OCI-LY7 (cell line): ENCODE results near the gene FUCA1. TPM values are rescaled to one million over a fixed set of nuclear protein-coding genes. Genes with fewer than 3 reads are reported as not detected.

ENCODE experiments used
- BruUV-seq: library from RNA; stranded (reverse); fragments of 400-500 nt; replicated peaks from 2 replicates; lab custom pipeline; 2021; lab: Mats Ljungman, UMichigan
- CTCF ChIA-PET: fragments of 300-600 bp; sonication (Branson Sonifier 250); formaldehyde crosslinking; loops from one replicate; lab custom pipeline; 2022; ENCODE audit warnings: antibody characterized with exemption; ENCODE audit not compliant: unreplicated experiment; lab: Charles Lee
- POLR2A ChIA-PET: fragments of 300-600 bp; sonication (Branson Sonifier 250); formaldehyde crosslinking; loops from one replicate; lab custom pipeline; 2022; ENCODE audit warnings: antibody characterized with exemption; lab: Charles Lee
- DNase-seq: peaks from one replicate; pipeline ENCODE4 v3.0.0-alpha.2; 2015; ENCODE audit warnings: low spot score
- H2AFZ ChIP-seq: fragments of 200-600 bp; sonication (generic), shearing (Covaris generic); 2 replicates; pipeline ENCODE4 v1.6.1; 2014; ENCODE audit warnings: mild to moderate bottlenecking, antibody characterized with exemption, low read length, moderate library complexity
- H3K27ac ChIP-seq: fragments of 200-600 bp; sonication (generic); 2 replicates; pipeline ENCODE4 v1.5.1; 2014; ENCODE audit warnings: mixed run types, low read depth, mild to moderate bottlenecking, moderate library complexity, low read length, inconsistent platforms; ENCODE audit not compliant: poor library complexity, severe bottlenecking
- H3K36me3 ChIP-seq: fragments of 200-600 bp; sonication (generic); 2 replicates; pipeline ENCODE4 v1.6.1; 2014; ENCODE audit warnings: mild to moderate bottlenecking, antibody characterized with exemption, low read length, moderate library complexity, mixed read lengths; ENCODE audit not compliant: insufficient read depth
- H3K4me1 ChIP-seq: fragments of 200-600 bp; sonication (generic); 2 replicates; pipeline ENCODE4 v1.5.1; 2014; ENCODE audit warnings: mild to moderate bottlenecking, low read length; ENCODE audit not compliant: insufficient read depth, poor library complexity, severe bottlenecking
- H3K4me2 ChIP-seq: fragments of 200-600 bp; sonication (generic); 2 replicates; pipeline ENCODE4 v1.6.1; 2014; ENCODE audit warnings: mild to moderate bottlenecking, low read length
- H3K4me3 ChIP-seq: fragments of 200-600 bp; sonication (generic); 2 replicates; pipeline ENCODE4 v1.5.1; 2014; ENCODE audit warnings: mild to moderate bottlenecking, low read depth, low read length; ENCODE audit not compliant: poor library complexity, severe bottlenecking
- H3K79me2 ChIP-seq: fragments of 200-600 bp; sonication (generic); 2 replicates; pipeline ENCODE4 v1.6.1; 2016; ENCODE audit warnings: low read depth, mild to moderate bottlenecking, low read length, moderate library complexity, mixed read lengths; ENCODE audit not compliant: insufficient read depth
- H3K9me2 ChIP-seq: fragments of 200-600 bp; sonication (generic); 2 replicates; pipeline ENCODE4 v1.6.1; 2016; ENCODE audit warnings: mild to moderate bottlenecking, low read length, mixed read lengths; ENCODE audit not compliant: insufficient read depth
- H3K9me3 ChIP-seq: fragments of 200-600 bp; sonication (generic); 2 replicates; pipeline ENCODE4 v1.6.1; 2014; ENCODE audit warnings: mild to moderate bottlenecking, mixed run types, low read length, mixed read lengths
- H4K20me1 ChIP-seq: fragments of 200-600 bp; sonication (generic); 2 replicates; pipeline ENCODE4 v1.6.1; 2014; ENCODE audit warnings: mild to moderate bottlenecking, antibody characterized with exemption, low read length, moderate library complexity, mixed read lengths; ENCODE audit not compliant: insufficient read depth
- CTCF ChIP-seq: fragments of 200-600 bp; sonication (generic); conservative IDR thresholded peaks from 2 replicates; pipeline ENCODE4 v1.5.1; 2014; ENCODE audit warnings: mild to moderate bottlenecking, antibody characterized with exemption, low read length, moderate library complexity, mixed read lengths
- EZH2phosphoT487 ChIP-seq: fragments of 200-600 bp; sonication (generic); IDR thresholded peaks from 2 replicates; pipeline ENCODE4 v1.6.1; 2018; ENCODE audit warnings: low read depth, borderline replicate concordance, mild to moderate bottlenecking, mixed run types, antibody characterized with exemption, low read length, moderate library complexity, mixed read lengths
- intact Hi-C: fragments of 100-400 bp; cut with micrococcal nuclease; formaldehyde crosslinking; loops from one replicate; pipeline ENCODE4 v1.10.0; 2022; ENCODE audit not compliant: unreplicated experiment
- total RNA-seq, 2 experiments: library from RNA; depleted of rRNA in 1 of 2; stranded (reverse); fragments of >200 nt in 1 of 2; shearing (Covaris generic) in 1 of 2; gene quantifications; 2 replicates each; pipeline ENCODE4 v1.2.3, GENCODE V29; 2014 to 2022

Gene FUCA1
- total RNA-seq, 2 experiments from 2014 or later = 9.1 to 9.9 TPM

- Histone ChIP-seq H3K9me2 (no peaks in the 10 kb centered on the region), H3K4me1 (peaks cover 46% of the 10 kb centered on the region), H3K36me3 (no peaks in the 10 kb centered on the region), H3K4me3 (no peak overlapping the region), H3K9me3 (no peaks in the 10 kb centered on the region), H3K27ac (no peak overlapping the region), H2AFZ (no peak overlapping the region), H3K4me2 (peak overlapping the region; percentile 11; the same call in 1 of the 2 replicates), H3K79me2 (no peaks in the 10 kb centered on the region), H4K20me1 (no peaks in the 10 kb centered on the region)
- intact Hi-C loops = no loop called here
- DNase-seq = no peak
- no TSS peak for BruUV-seq
- CTCF ChIA-PET = interaction anchor here (0.8 kb wide), 1 partner anchor 104 kb away, joined by 3 read pairs; no protein-coding TSS in a partner anchor
- POLR2A ChIA-PET = interaction anchor here (1.2 kb wide), 1 partner anchor 18 kb away, joined by 4 read pairs; the partner anchor contains the start of gene HMGCL
- no peak for TF ChIP-seq CTCF
- TF ChIP-seq EZH2phosphoT487 = no peak
Measured at GRCh38 chr1:23807453-23807852, 60.6 kb downstream of the FUCA1 start.

- Histone ChIP-seq H3K4me1 (peaks cover 47% of the 10 kb centered on the region), H3K9me3 (no peaks in the 10 kb centered on the region), H3K27ac (no peak overlapping the region), H3K79me2 (no peaks in the 10 kb centered on the region), H3K9me2 (no peaks in the 10 kb centered on the region), H4K20me1 (no peaks in the 10 kb centered on the region), H3K36me3 (no peaks in the 10 kb centered on the region), H3K4me2 (no peak overlapping the region), H2AFZ (no peak overlapping the region), H3K4me3 (no peak overlapping the region)
- ChIA-PET POLR2A (no interaction called here), CTCF (no interaction called here)
- intact Hi-C loops = no loop called here
- no peak for DNase-seq
- no peak for TF ChIP-seq CTCF
- no peak for TF ChIP-seq EZH2phosphoT487
- BruUV-seq = no TSS peak
Measured at GRCh38 chr1:23806280-23806679, 61.8 kb downstream of the FUCA1 start.

GRCh38 chr1:23805025-23805424 lies 63.1 kb downstream of the FUCA1 start:
- Histone ChIP-seq H3K4me3 (no peak overlapping the region), H3K4me1 (peaks cover 38% of the 10 kb centered on the region), H3K9me2 (no peaks in the 10 kb centered on the region), H4K20me1 (no peaks in the 10 kb centered on the region), H3K79me2 (no peaks in the 10 kb centered on the region), H3K27ac (no peak overlapping the region), H3K4me2 (no peak overlapping the region), H2AFZ (no peak overlapping the region), H3K9me3 (no peaks in the 10 kb centered on the region), H3K36me3 (no peaks in the 10 kb centered on the region)
- BruUV-seq = no TSS peak
- intact Hi-C loops = no loop called here
- DNase-seq = no peak
- CTCF ChIA-PET = interaction anchor here (0.5 kb wide), 1 partner anchor 19 kb away, joined by 5 read pairs; no protein-coding TSS in a partner anchor
- TF ChIP-seq EZH2phosphoT487 (no peak), CTCF (no peak)
- POLR2A ChIA-PET = no interaction called here
